Heart right ventricle (tissue), 16 donors: ENCODE data around the gene SMAD3. TPM values are rescaled to one million over a fixed set of nuclear protein-coding genes. Genes with fewer than 3 reads are reported as not detected.

Experiments
- ATAC-seq, 8 donors: fragments of 200-7000 bp; cut with Tn5 transposase; one replicate each; pipeline ENCODE4 v1.9.1; 2020; ENCODE audit warnings: mild to moderate bottlenecking in 8 of 8, moderate library complexity in 8 of 8, moderate number of reproducible peaks in 1 of 8
- DNase-seq, 2 donors: peaks; one replicate each; pipeline ENCODE4 v3.0.0-alpha.2; 2020
- H3K27ac ChIP-seq, 10 donors: fragments of 200-600 bp; sonication (generic) in 2 of 10; one replicate each; pipeline versions ENCODE4 v1.5.0 to v1.8.0; 2020 to 2022; ENCODE audit warnings: mild to moderate bottlenecking in 3 of 10
- H3K27me3 ChIP-seq, 7 donors: fragments of 200-600 bp; one replicate each; pipeline ENCODE4 v1.8.0; 2021 to 2022; ENCODE audit warnings: mild to moderate bottlenecking in 2 of 7
- H3K36me3 ChIP-seq, 9 donors: fragments of 200-600 bp; sonication (generic) in 1 of 9; one replicate each; pipeline versions ENCODE4 v1.5.0 to v1.8.0; 2020 to 2022; ENCODE audit warnings: mild to moderate bottlenecking in 2 of 9
- H3K4me1 ChIP-seq, 9 donors: fragments of 200-600 bp; sonication (generic) in 1 of 9; one replicate each; pipeline versions ENCODE4 v1.5.0 to v1.8.0; 2020 to 2022; ENCODE audit warnings: mild to moderate bottlenecking in 4 of 9
- H3K4me3 ChIP-seq, 10 donors: fragments of 200-600 bp; sonication (generic) in 2 of 10; one replicate each; pipeline versions ENCODE4 v1.5.0 to v1.8.0; 2020 to 2022; ENCODE audit warnings: mild to moderate bottlenecking in 7 of 10, moderate library complexity in 2 of 10
- H3K9me3 ChIP-seq, 11 donors: fragments of 200-600 bp in 10 of 11; sonication (generic) in 2 of 11; one replicate each; pipeline versions ENCODE4 v1.5.0 to v1.8.0; 2013 to 2022; ENCODE audit warnings: mild to moderate bottlenecking in 2 of 11, control low read depth in 1 of 11, moderate library complexity in 1 of 11
- WGBS, 2 donors: extraction: QIAGEN DNeasy Blood & Tissue Kit; methylation state at CpG; one replicate each; pipeline ENCODE4 v1.1.7; 2013; ENCODE audit warnings: inconsistent platforms in 1 of 2; 5-methylcytosine and 5-hydroxymethylcytosine counted together
- intact Hi-C, 10 donors: fragments of 100-400 bp; cut with DNase I; formaldehyde crosslinking; loops; one replicate each; pipeline versions ENCODE4 v1.11.1 to v1.14.2; 2022
- polyA plus RNA-seq, 2 donors: library from polyadenylated mRNA; stranded (reverse); fragments of 200-250 nt; gene quantifications; one replicate each; pipeline ENCODE4 v1.2.3, GENCODE V29; 2013
- total RNA-seq, 10 donors: library from RNA; stranded (reverse); fragmentation: NEBNext Ultra II Directional in 3 of 10; extraction: Animal tissue kit (Norgen Biotek cat#: 25700) in 3 of 10; gene quantifications; one replicate each; pipeline versions ENCODE4 v1.2.1 to v1.2.4, GENCODE V29; 2021 to 2023
- TF ChIP-seq, protein P1 (sequence below), 9 donors: fragments of 200-600 bp; sonication (generic) in 2 of 9; IDR thresholded peaks; one replicate each; pipeline versions ENCODE4 v1.5.0 to v1.8.0; 2021 to 2022; ENCODE audit warnings: antibody characterized with exemption in 9 of 9, mild to moderate bottlenecking in 5 of 9, moderate library complexity in 1 of 9
- donor health status: Arrhythmogenic right ventricular cardiomyopathy.
- donor health status: ischemic (EF 13 %, LVEDD 7.1; RV severe dilation, severe dysfunction).
- donor health status: healthy with polysubstance abuse.
- donor health status: DM: no; HTN: yes; CAD: no.
- donor health status: DM: no; HTN: no; CAD: no.
- donor health status: ischemic (EF 25% LVEDD 6.9; RV normal size, moderate dysfunction).
- donor health status: ischemic (EF 25% LVEDD 5.7; RV mildly dilated, moderate dysfunction).
- donor health status: healthy.
- donor health status: DM: yes; HTN: yes; CAD: no.
- donor health status: Ischemic cardiomyopathy.
- donor health status: ischemic (EF 35%, LVEDD 5.7; RV mildly dilated, moderate dysfunction).
- donor health status: nonischemic (EF 11% LVEDD 7.7; RV severe dilation, severe dysfunction).
- donor health status: DM: yes; HTN: yes; CAD: no.
- donor health status: PGD.
- donor health status: ischemic (EF 29% LVEDD 5.4; RV normal size, mild dysfunction).
- donor health status: nonischemic (EF 23%, LVEDD 6.1; RV moderate dilation, normal function).

SMAD3 gene
- total and polyA plus RNA-seq, 12 donors = 6.2 to 44.8 (median 15.5) TPM

- no peak for DNase-seq
- intact Hi-C loops = no loop called here
- TF ChIP-seq, protein P1, sequence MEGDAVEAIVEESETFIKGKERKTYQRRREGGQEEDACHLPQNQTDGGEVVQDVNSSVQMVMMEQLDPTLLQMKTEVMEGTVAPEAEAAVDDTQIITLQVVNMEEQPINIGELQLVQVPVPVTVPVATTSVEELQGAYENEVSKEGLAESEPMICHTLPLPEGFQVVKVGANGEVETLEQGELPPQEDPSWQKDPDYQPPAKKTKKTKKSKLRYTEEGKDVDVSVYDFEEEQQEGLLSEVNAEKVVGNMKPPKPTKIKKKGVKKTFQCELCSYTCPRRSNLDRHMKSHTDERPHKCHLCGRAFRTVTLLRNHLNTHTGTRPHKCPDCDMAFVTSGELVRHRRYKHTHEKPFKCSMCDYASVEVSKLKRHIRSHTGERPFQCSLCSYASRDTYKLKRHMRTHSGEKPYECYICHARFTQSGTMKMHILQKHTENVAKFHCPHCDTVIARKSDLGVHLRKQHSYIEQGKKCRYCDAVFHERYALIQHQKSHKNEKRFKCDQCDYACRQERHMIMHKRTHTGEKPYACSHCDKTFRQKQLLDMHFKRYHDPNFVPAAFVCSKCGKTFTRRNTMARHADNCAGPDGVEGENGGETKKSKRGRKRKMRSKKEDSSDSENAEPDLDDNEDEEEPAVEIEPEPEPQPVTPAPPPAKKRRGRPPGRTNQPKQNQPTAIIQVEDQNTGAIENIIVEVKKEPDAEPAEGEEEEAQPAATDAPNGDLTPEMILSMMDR (IDR thresholded peaks at IDR 0.05) = no peak
- Histone ChIP-seq H3K4me3 (no peak overlapping the region), H3K27ac (peak overlapping the region; percentile 79 to 95 (median 88)), H3K4me1 (peaks cover 43 to 79% (median 70%) of the 10 kb centered on the region in 9 donors), H3K27me3 (no peaks in the 10 kb centered on the region), H3K9me3 (no peaks in the 10 kb centered on the region), H3K36me3 (peaks cover 0 to 92% (median 2%) of the 10 kb centered on the region in 9 donors)
- ATAC-seq = no peak
- 89 to 97% methylated on average over 2 of the region's 2 CpGs for WGBS, 2 donors
These were observed 124.9 kb downstream of the SMAD3 start for GRCh38 chr15:67190326-67190725.

DNA sequence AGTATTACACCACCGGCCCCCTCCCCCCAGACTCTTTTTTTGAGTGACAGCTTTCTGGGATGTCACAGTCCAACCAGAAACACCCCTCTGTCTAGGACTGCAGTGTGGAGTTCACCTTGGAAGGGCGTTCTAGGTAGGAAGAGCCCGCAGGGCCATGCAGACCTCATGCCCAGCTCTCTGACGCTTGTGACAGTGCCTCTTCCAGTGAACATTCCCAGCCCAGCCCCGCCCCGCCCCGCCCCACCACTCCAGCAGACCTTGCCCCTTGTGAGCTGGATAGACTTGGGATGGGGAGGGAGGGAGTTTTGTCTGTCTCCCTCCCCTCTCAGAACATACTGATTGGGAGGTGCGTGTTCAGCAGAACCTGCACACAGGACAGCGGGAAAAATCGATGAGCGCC is 125.4 kb downstream of the SMAD3 start:
- Histone ChIP-seq H3K27ac (peak overlapping the region in 8 of 10 donors; percentile 79 to 95 (median 89)), H3K36me3 (peaks cover 0 to 90% (median 2%) of the 10 kb centered on the region in 9 donors), H3K4me3 (no peak overlapping the region), H3K4me1 (peaks cover 38 to 75% (median 68%) of the 10 kb centered on the region in 9 donors), H3K27me3 (no peaks in the 10 kb centered on the region), H3K9me3 (no peaks in the 10 kb centered on the region)
- DNase-seq = no peak
- whole genome bisulfite sequencing, 2 donors = 91 to 93% methylated on average over 11 of the region's 11 CpGs
- TF ChIP-seq, protein P1 (IDR thresholded peaks at IDR 0.05) = no peak
- intact Hi-C loops = no loop called here
- ATAC-seq = no peak

DNA sequence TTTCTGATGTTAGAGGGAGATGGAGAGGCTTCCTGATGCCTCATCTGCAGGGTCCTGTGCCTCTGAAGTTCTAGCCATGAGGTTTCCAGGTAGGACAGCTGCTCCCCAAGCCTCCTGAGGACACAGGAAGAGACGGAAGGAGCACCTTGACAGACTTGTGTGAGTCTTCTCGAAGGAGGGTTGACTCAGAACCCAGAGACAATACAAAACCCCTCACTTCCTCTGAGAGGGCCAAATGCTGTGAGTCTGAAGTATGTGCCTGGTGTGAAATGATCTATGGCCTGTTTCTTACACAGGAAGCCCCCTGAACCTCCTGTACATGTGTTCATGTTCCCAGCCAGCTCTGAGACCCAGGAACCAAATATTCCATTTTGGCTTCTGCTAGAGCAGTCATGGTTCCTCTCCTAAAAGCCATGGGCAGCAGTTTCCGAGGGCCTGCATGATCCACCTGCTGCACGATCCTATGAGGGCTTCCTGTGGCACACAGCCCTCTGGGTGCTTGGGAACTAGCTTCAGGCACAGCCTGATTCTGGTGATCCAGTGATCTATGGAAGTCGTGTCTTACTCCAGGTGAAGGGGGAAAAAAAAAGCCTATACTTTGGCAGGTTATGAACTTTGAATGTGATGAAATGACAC is 126.9 kb downstream of the SMAD3 start:
- intact Hi-C loops = no loop called here

GRCh38 chr15:67193223-67193990 is 128.0 kb downstream of the SMAD3 start:
- H3K4me1 ChIP-seq = peaks cover 21 to 60% (median 42%) of the 10 kb centered on the region in 9 donors
- no peak overlapping the region for H3K4me3 ChIP-seq
- DNase-seq = no peak
- H3K9me3 ChIP-seq = no peaks in the 10 kb centered on the region
- H3K27me3 ChIP-seq = no peaks in the 10 kb centered on the region
- peak in 5 of 8 donors; percentile 13 to 59 (median 32) for ATAC-seq
- intact Hi-C loops = no loop called here
- peaks cover 0 to 66% (median 2%) of the 10 kb centered on the region in 9 donors for H3K36me3 ChIP-seq
- WGBS, 2 donors = 58 to 69% methylated on average over 12 of the region's 12 CpGs
- H3K27ac ChIP-seq = peak overlapping the region; percentile 22 to 79 (median 58)
- TF ChIP-seq, protein P1 (IDR thresholded peaks at IDR 0.05) = no peak

More for the DNA sequence above, 126.9 kb downstream of the SMAD3 start:
- Histone ChIP-seq H3K36me3 (peaks cover 0 to 77% (median 2%) of the 10 kb centered on the region in 9 donors), H3K27me3 (no peaks in the 10 kb centered on the region), H3K27ac (peak overlapping the region in 9 of 10 donors; percentile 7 to 72 (median 59)), H3K4me3 (no peak overlapping the region), H3K4me1 (peaks cover 25 to 66% (median 53%) of the 10 kb centered on the region in 9 donors), H3K9me3 (no peaks in the 10 kb centered on the region)
- TF ChIP-seq, protein P1 (IDR thresholded peaks at IDR 0.05) = no peak
- DNase-seq (no peak), ATAC-seq (no peak)
- WGBS, 2 donors = 87 to 93% methylated on average over 5 of the region's 5 CpGs
